GM12892 (cell line): ENCODE measurements around the gene RARB.

ENCODE experiments used
- POLR2A ChIP-seq: IDR thresholded peaks from 2 replicates; pipeline ENCODE4 v1.6.1; 2011; ENCODE audit warnings: low read depth, low read length, control low read depth
- POLR2AphosphoS5 ChIP-seq: IDR thresholded peaks from 2 replicates; pipeline ENCODE4 v1.6.1; 2011; ENCODE audit warnings: low read depth, low read length, control low read depth
- TAF1 ChIP-seq: IDR thresholded peaks from 2 replicates; pipeline ENCODE4 v1.6.1; 2011; ENCODE audit warnings: low read depth, mild to moderate bottlenecking, control low read depth, low read length, borderline replicate concordance

GRCh38 chr3:25527801-25528200, 99.7 kb downstream of the RARB start:
- no peak for TF ChIP-seq POLR2A
- TF ChIP-seq POLR2AphosphoS5, result no peak
- TF ChIP-seq TAF1, result no peak
